ENCODE measurements around the gene DENND4B.

GRCh38 chr1:153951183-153951582, 4.7 kb upstream of the DENND4B start:
- no peak for TF ChIP-seq CTCF (IDR thresholded peaks at IDR 0.05)
- TF ChIP-seq POLR2A (IDR thresholded peaks at IDR 0.05): no peak

Measured in right lobe of liver (tissue), 4 donors.